GM23248 (cell line): Measurements from ENCODE around the gene GPC3.

Source experiments
- EZH2 ChIP-seq: fragments of 200-600 bp; sonication (generic); IDR thresholded peaks from 2 replicates; pipeline ENCODE4 v1.6.1; 2018; ENCODE audit warnings: antibody characterized with exemption, mild to moderate bottlenecking; ENCODE audit not compliant: insufficient read depth, poor library complexity, severe bottlenecking
- EZH2phosphoT487 ChIP-seq: fragments of 200-600 bp; sonication (generic); IDR thresholded peaks from 2 replicates; pipeline ENCODE4 v1.6.1; 2018; ENCODE audit warnings: antibody characterized with exemption, moderate library complexity, mild to moderate bottlenecking, low read depth; ENCODE audit not compliant: insufficient read depth

DNA sequence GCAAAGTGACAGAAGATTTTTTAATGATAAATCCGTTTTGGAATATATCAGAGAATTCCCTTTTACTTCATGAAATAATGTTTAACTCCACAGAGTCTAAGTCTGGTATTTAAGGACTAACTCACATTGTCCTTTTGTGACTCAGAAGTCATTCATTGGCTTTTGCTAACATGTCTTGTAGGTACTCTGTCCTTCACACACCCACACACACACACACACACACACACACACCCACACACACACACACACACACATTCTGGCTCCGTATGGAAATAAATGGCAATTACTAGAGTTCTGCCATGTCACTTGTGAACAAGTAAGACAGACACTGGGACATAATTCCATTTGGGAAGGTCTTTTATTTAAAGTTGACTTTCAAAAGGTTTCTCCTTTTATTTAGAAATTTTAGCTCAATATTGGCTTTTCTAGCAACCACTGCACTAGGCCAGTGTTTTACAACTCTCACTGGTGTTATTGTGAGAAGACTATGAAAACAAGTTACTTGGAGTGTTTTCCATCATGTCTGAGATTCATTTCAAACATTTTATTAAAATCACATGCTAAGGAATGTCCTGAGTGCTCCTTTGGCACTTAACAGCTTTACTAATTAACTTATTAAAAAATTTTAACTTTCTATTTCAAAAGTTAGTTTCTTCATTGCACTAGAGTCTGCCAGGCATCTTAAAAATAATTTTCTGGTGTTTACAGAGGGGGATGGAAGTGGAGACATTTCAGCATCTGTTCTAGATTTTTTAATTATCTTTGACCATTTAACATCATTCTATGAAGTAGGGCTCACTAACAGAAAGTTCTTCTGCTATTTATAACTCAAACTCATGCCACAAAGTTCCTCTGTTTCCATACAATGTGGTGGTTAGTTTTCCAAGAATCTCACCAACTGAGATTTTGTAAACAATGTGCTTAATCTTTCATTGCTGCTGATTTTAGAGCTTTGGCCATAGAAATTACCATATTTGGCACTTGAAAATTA is 329.8 kb downstream of the GPC3 start:
- TF ChIP-seq EZH2 (no peak), EZH2phosphoT487 (no peak)
